ENCODE results near the gene VAMP4. TPM values are rescaled to one million over a fixed set of nuclear protein-coding genes. Genes with fewer than 3 reads are reported as not detected.

VAMP4 gene
- 10 to 100 TPM; 14.7 to 16.1 TPM for total RNA-seq

- H3K27me3 Mint-ChIP-seq, result no peaks in the 10 kb centered on the region
- POLR2A ChIA-PET, result interaction anchor here (0.6 to 1.2 kb wide), 3 partner anchors 43 to 599 kb away, joined by 3 to 4 read pairs (median 3); no protein-coding TSS in a partner anchor
- CTCF ChIA-PET, result interaction anchor here (0.6 to 1.4 kb wide), 4 partner anchors 12 to 73 kb away, joined by 3 to 5 read pairs (median 3); partner anchors contain the start of gene METTL13
- peaks cover 49% of the 10 kb centered on the region for H3K4me1 Mint-ChIP-seq
- peak within 1 kb of the TSS; percentile 98 for H3K4me3 Mint-ChIP-seq
- peak within 1 kb of the TSS; percentile 99 for H3K27ac Mint-ChIP-seq
- H3K9me3 Mint-ChIP-seq, result no peaks in the 10 kb centered on the region
- DNase-seq, result peak; percentile 88
- peaks cover 15% of the 10 kb centered on the region for H3K36me3 Mint-ChIP-seq (ENCODE audit: low read depth)
Measured at GRCh38 chr1:171741872-171742576, at the start of gene VAMP4. Gene VAMP4 (minus strand): TSS chr1:171742065. CDS start chr1:171738414, 3,651 bp downstream.

- POLR2A ChIA-PET, result interaction anchor here (1.1 kb wide), 1 partner anchor 12 kb away, joined by 3 read pairs; no protein-coding TSS in a partner anchor
- peaks cover 88% of the 10 kb centered on the region for H3K36me3 Mint-ChIP-seq (ENCODE audit: low read depth)
- no peak for DNase-seq
Measured at GRCh38 chr1:171790318-171790717, 48.5 kb upstream of the VAMP4 start.

GRCh38 chr1:171788696-171789095, 46.8 kb upstream of the VAMP4 start:
- H3K27me3 Mint-ChIP-seq, result no peaks in the 10 kb centered on the region
- no peak for DNase-seq
- ChIA-PET POLR2A (no interaction called here), CTCF (interaction anchor here (0.7 kb wide), 1 partner anchor 12 kb away, joined by 3 read pairs; no protein-coding TSS in a partner anchor)
- no peak overlapping the region for H3K4me3 Mint-ChIP-seq
- no peaks in the 10 kb centered on the region for H3K9me3 Mint-ChIP-seq
- peaks cover 85% of the 10 kb centered on the region for H3K36me3 Mint-ChIP-seq (ENCODE audit: low read depth)
- peaks cover 55% of the 10 kb centered on the region for H3K4me1 Mint-ChIP-seq
- no peak overlapping the region for H3K27ac Mint-ChIP-seq

More at GRCh38 chr1:171790318-171790717, 48.5 kb upstream of the VAMP4 start:
- Mint-ChIP-seq H3K4me3 (no peak overlapping the region), H3K27ac (no peak overlapping the region), H3K4me1 (peaks cover 50% of the 10 kb centered on the region), H3K27me3 (no peaks in the 10 kb centered on the region), H3K9me3 (peaks cover 2% of the 10 kb centered on the region)
- CTCF ChIA-PET, result interaction anchor here (0.9 kb wide), 1 partner anchor 11 kb away, joined by 3 read pairs; no protein-coding TSS in a partner anchor

GRCh38 chr1:171787686-171788480, 46.0 kb upstream of the VAMP4 start:
- CTCF ChIA-PET, result interaction anchor here (0.8 to 1.6 kb wide), 2 partner anchors 10 to 13 kb away, joined by 3 to 8 read pairs; no protein-coding TSS in a partner anchor

GRCh38 chr1:171786534-171786933, 44.7 kb upstream of the VAMP4 start:
- POLR2A ChIA-PET, result no interaction called here
- H3K9me3 Mint-ChIP-seq, result no peaks in the 10 kb centered on the region
- no peak overlapping the region for H3K4me3 Mint-ChIP-seq
- H3K27ac Mint-ChIP-seq, result no peak overlapping the region
- H3K27me3 Mint-ChIP-seq, result no peaks in the 10 kb centered on the region
- peaks cover 53% of the 10 kb centered on the region for H3K4me1 Mint-ChIP-seq
- CTCF ChIA-PET, result interaction anchor here (1.1 to 1.6 kb wide), 3 partner anchors 14 to 199 kb away, joined by 3 to 8 read pairs (median 3); no protein-coding TSS in a partner anchor
- no peak for DNase-seq
- H3K36me3 Mint-ChIP-seq (ENCODE audit: low read depth), result peaks cover 80% of the 10 kb centered on the region

More at GRCh38 chr1:171787686-171788480, 46.0 kb upstream of the VAMP4 start:
- POLR2A ChIA-PET, result no interaction called here
- no peak for DNase-seq
- peaks cover 86% of the 10 kb centered on the region for H3K36me3 Mint-ChIP-seq (ENCODE audit: low read depth)
- H3K4me1 Mint-ChIP-seq, result peaks cover 57% of the 10 kb centered on the region
- H3K9me3 Mint-ChIP-seq, result no peaks in the 10 kb centered on the region
- H3K27me3 Mint-ChIP-seq, result no peaks in the 10 kb centered on the region
- H3K27ac Mint-ChIP-seq, result no peak overlapping the region
- H3K4me3 Mint-ChIP-seq, result no peak overlapping the region

- Mint-ChIP-seq H3K27me3 (no peaks in the 10 kb centered on the region), H3K27ac (no peak overlapping the region), H3K4me3 (no peak overlapping the region), H3K4me1 (peaks cover 58% of the 10 kb centered on the region), H3K9me3 (no peaks in the 10 kb centered on the region), H3K36me3 (ENCODE audit: low read depth) (peaks cover 75% of the 10 kb centered on the region)
- no peak for DNase-seq
- CTCF ChIA-PET, result interaction anchor here (0.6 to 1.8 kb wide), 4 partner anchors 7 to 631 kb away, joined by 3 to 5 read pairs (median 4); no protein-coding TSS in a partner anchor
- POLR2A ChIA-PET, result no interaction called here
Measured at GRCh38 chr1:171785766-171786165, 43.9 kb upstream of the VAMP4 start.

GRCh38 chr1:171784784-171785183, 42.9 kb upstream of the VAMP4 start:
- Mint-ChIP-seq H3K9me3 (no peaks in the 10 kb centered on the region), H3K36me3 (ENCODE audit: low read depth) (peaks cover 66% of the 10 kb centered on the region), H3K27me3 (no peaks in the 10 kb centered on the region), H3K4me3 (peak overlapping the region; percentile 50), H3K27ac (peak overlapping the region; percentile 79), H3K4me1 (peaks cover 67% of the 10 kb centered on the region)
- ChIA-PET CTCF (interaction anchor here (0.9 to 1.8 kb wide), 4 partner anchors 8 to 140 kb away, joined by 3 to 5 read pairs (median 3); no protein-coding TSS in a partner anchor), POLR2A (interaction anchor here (1.1 kb wide), 1 partner anchor 42 kb away, joined by 3 read pairs; no protein-coding TSS in a partner anchor)
- peak; percentile 29 for DNase-seq

- no peaks in the 10 kb centered on the region for H3K27me3 Mint-ChIP-seq
- H3K4me1 Mint-ChIP-seq, result peaks cover 67% of the 10 kb centered on the region
- H3K9me3 Mint-ChIP-seq, result no peaks in the 10 kb centered on the region
- no peak overlapping the region for H3K27ac Mint-ChIP-seq
- peak overlapping the region; percentile 89 for H3K4me3 Mint-ChIP-seq
- ChIA-PET CTCF (interaction anchor here (1.0 to 1.8 kb wide), 4 partner anchors 10 to 139 kb away, joined by 3 to 5 read pairs (median 3); no protein-coding TSS in a partner anchor), POLR2A (interaction anchor here (1.1 kb wide), 1 partner anchor 41 kb away, joined by 3 read pairs; no protein-coding TSS in a partner anchor)
- peaks cover 58% of the 10 kb centered on the region for H3K36me3 Mint-ChIP-seq (ENCODE audit: low read depth)
- no peak for DNase-seq
Measured at GRCh38 chr1:171783816-171784530, 42.1 kb upstream of the VAMP4 start.

- H3K27ac Mint-ChIP-seq, result peak within 1 kb of the TSS; percentile 93
- H3K4me1 Mint-ChIP-seq, result peaks cover 57% of the 10 kb centered on the region
- H3K27me3 Mint-ChIP-seq, result no peaks in the 10 kb centered on the region
- H3K36me3 Mint-ChIP-seq (ENCODE audit: low read depth), result peaks cover 34% of the 10 kb centered on the region
- DNase-seq, result peak; percentile 99
- H3K9me3 Mint-ChIP-seq, result no peaks in the 10 kb centered on the region
- ChIA-PET CTCF (interaction anchor here (0.9 to 1.8 kb wide), 5 partner anchors 19 to 946 kb away, joined by 3 to 5 read pairs (median 4); partner anchors contain the start of gene VAMP4), POLR2A (interaction anchor here (0.7 to 1.5 kb wide), 2 partner anchors 38 to 1047 kb away, joined by 3 to 5 read pairs; no protein-coding TSS in a partner anchor)
- peak within 1 kb of the TSS; percentile 89 for H3K4me3 Mint-ChIP-seq
Measured at GRCh38 chr1:171781176-171781875, 39.5 kb upstream of the VAMP4 start, which contains the start of gene METTL13. Gene METTL13 (plus strand): TSS chr1:171781660. CDS start chr1:171781968, 308 bp downstream.

GRCh38 chr1:171780583-171781175, 38.8 kb upstream of the VAMP4 start:
- Mint-ChIP-seq H3K9me3 (no peaks in the 10 kb centered on the region), H3K27ac (peak overlapping the region; percentile 93), H3K4me3 (peak overlapping the region; percentile 89), H3K36me3 (ENCODE audit: low read depth) (peaks cover 27% of the 10 kb centered on the region), H3K4me1 (peaks cover 51% of the 10 kb centered on the region), H3K27me3 (no peaks in the 10 kb centered on the region)
- ChIA-PET CTCF (interaction anchor here (0.9 to 1.8 kb wide), 4 partner anchors 20 to 54 kb away, joined by 3 to 5 read pairs (median 4); partner anchors contain the start of gene VAMP4), POLR2A (interaction anchor here (1.5 kb wide), 1 partner anchor 37 kb away, joined by 5 read pairs; no protein-coding TSS in a partner anchor)
- no peak for DNase-seq

- DNase-seq, result no peak
- H3K36me3 Mint-ChIP-seq (ENCODE audit: low read depth), result no peaks in the 10 kb centered on the region
- CTCF ChIA-PET, result interaction anchor here (0.6 kb wide), 1 partner anchor 28 kb away, joined by 3 read pairs; no protein-coding TSS in a partner anchor
- H3K27me3 Mint-ChIP-seq, result peaks cover 20% of the 10 kb centered on the region
- H3K4me1 Mint-ChIP-seq, result peaks cover under 1% of the 10 kb centered on the region
- H3K27ac Mint-ChIP-seq, result no peak overlapping the region
- no peak overlapping the region for H3K4me3 Mint-ChIP-seq
- H3K9me3 Mint-ChIP-seq, result no peaks in the 10 kb centered on the region
- POLR2A ChIA-PET, result no interaction called here
Measured at GRCh38 chr1:171772312-171772711, 30.4 kb upstream of the VAMP4 start.

Data from activated CD4-positive, alpha-beta T cell treated with anti-CD3 and anti-CD28 coated beads, Interleukin-2, amount 10 ng/mL, durations not matched to agents 7 days and 5 days (primary cell).